Measurements from ENCODE around the gene DDX47.

DDX47 gene

DNA sequence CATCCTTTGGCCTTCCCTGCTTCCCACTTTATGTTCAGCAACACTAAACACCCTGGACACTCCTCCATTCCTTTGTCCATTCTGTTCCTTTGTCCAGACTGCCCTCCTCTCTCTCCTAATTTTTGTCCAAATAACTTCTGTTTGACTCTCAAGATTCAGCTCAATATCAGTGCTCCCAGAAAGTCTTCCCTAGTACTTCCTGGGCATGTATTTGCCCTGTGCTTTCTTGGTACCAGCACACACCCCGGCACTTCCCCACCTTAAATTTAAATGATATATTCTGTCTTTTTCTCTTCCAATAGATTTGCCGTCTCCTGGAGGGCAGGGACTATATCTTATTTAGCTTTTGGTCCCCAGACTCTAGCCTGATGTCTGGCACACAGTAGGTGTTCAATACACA, 34.1 kb upstream of the DDX47 start:
- Histone ChIP-seq H2AFZ (ENCODE audit: low read depth, low read length, severe bottlenecking) (no peak overlapping the region), H4K20me1 (ENCODE audit: low read depth, low read length) (no peaks in the 10 kb centered on the region), H3K9me2 (replicated peaks; ENCODE audit: insufficient read depth, low read length) (no peaks in the 10 kb centered on the region), H3K27me3 (ENCODE audit: low read length) (no peaks in the 10 kb centered on the region), H3K4me3 (ENCODE audit: insufficient read depth, low read length, poor library complexity, severe bottlenecking) (no peak overlapping the region), H3K79me2 (ENCODE audit: insufficient read depth, low read length) (no peaks in the 10 kb centered on the region), H3K4me2 (ENCODE audit: low read depth, low read length, poor library complexity, severe bottlenecking) (no peak overlapping the region), H3K36me3 (ENCODE audit: low read length) (no peaks in the 10 kb centered on the region), H3F3A (ENCODE audit: insufficient read depth) (no peaks in the 10 kb centered on the region), H3K9ac (ENCODE audit: low read length) (no peak overlapping the region), H3K27ac (ENCODE audit: low read depth, low read length) (no peak overlapping the region), H3K9me3 (ENCODE audit: insufficient read depth, low read length) (no peaks in the 10 kb centered on the region)
- TF ChIP-seq EZH2phosphoT487 (conservative IDR thresholded peaks at IDR 0.05; ENCODE audit: low read length), result no peak
- TF ChIP-seq CTCF (IDR thresholded peaks at IDR 0.05; ENCODE audit: insufficient read depth, low read length, poor library complexity, severe bottlenecking), result no peak

DNA sequence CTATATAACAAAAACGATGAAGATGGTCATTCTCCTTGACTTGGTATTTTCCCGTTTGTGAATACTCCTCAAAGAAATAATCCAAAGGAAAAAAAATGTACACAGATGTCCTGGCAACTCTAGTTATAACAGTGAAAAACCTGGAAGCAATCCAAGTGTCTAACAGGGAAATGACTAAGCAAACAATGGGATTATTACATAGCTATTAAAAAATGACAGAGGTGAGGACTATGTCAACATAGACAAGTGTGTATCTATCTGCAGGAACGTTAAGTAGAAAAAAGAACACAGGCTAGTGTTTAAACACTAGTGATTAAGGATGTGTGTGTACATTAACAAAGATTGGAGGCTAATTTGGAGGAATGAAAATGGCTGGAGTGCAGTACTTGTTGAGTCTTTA, 33.6 kb upstream of the DDX47 start:
- Histone ChIP-seq H3K36me3 (ENCODE audit: low read length) (no peaks in the 10 kb centered on the region), H3F3A (ENCODE audit: insufficient read depth) (no peaks in the 10 kb centered on the region), H3K9me2 (replicated peaks; ENCODE audit: insufficient read depth, low read length) (no peaks in the 10 kb centered on the region), H4K20me1 (ENCODE audit: low read depth, low read length) (no peaks in the 10 kb centered on the region), H3K4me3 (ENCODE audit: insufficient read depth, low read length, poor library complexity, severe bottlenecking) (no peak overlapping the region), H3K4me2 (ENCODE audit: low read depth, low read length, poor library complexity, severe bottlenecking) (no peak overlapping the region), H3K9ac (ENCODE audit: low read length) (no peak overlapping the region), H3K79me2 (ENCODE audit: insufficient read depth, low read length) (no peaks in the 10 kb centered on the region), H3K27ac (ENCODE audit: low read depth, low read length) (no peak overlapping the region), H3K9me3 (ENCODE audit: insufficient read depth, low read length) (no peaks in the 10 kb centered on the region), H2AFZ (ENCODE audit: low read depth, low read length, severe bottlenecking) (no peak overlapping the region), H3K27me3 (ENCODE audit: low read length) (no peaks in the 10 kb centered on the region)
- TF ChIP-seq EZH2phosphoT487 (conservative IDR thresholded peaks at IDR 0.05; ENCODE audit: low read length) (no peak), CTCF (IDR thresholded peaks at IDR 0.05; ENCODE audit: insufficient read depth, low read length, poor library complexity, severe bottlenecking) (no peak)

DNA sequence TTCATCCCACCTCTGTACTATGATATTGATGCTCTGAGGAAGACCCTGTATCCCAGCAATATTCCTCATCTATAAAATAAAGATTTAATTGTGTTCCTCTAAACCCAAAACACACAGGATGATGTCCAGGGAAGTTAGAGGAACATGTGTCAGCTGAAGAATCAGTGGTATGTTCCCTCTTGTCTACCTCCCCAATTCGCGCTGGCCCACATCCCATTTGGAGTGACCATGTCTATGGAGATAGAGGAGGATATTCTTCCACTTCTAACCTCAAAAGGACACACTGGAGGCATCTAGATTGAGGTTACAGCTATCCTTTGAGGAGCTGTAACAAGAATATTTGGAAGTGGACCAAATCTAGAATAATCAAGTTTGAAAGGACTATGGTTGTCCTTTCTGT, 29.0 kb upstream of the DDX47 start:
- no peak overlapping the region for H3K9ac ChIP-seq (ENCODE audit: low read length)
- H3K9me3 ChIP-seq (ENCODE audit: insufficient read depth, low read length), result no peaks in the 10 kb centered on the region
- H3K4me3 ChIP-seq (ENCODE audit: insufficient read depth, low read length, poor library complexity, severe bottlenecking), result no peak overlapping the region
- H3K36me3 ChIP-seq (ENCODE audit: low read length), result no peaks in the 10 kb centered on the region
- TF ChIP-seq CTCF (IDR thresholded peaks at IDR 0.05; ENCODE audit: insufficient read depth, low read length, poor library complexity, severe bottlenecking) (no peak), EZH2phosphoT487 (conservative IDR thresholded peaks at IDR 0.05; ENCODE audit: low read length) (no peak)
- no peak overlapping the region for H2AFZ ChIP-seq (ENCODE audit: low read depth, low read length, severe bottlenecking)
- no peaks in the 10 kb centered on the region for H3K9me2 ChIP-seq (replicated peaks; ENCODE audit: insufficient read depth, low read length)
- no peak overlapping the region for H3K4me2 ChIP-seq (ENCODE audit: low read depth, low read length, poor library complexity, severe bottlenecking)
- H4K20me1 ChIP-seq (ENCODE audit: low read depth, low read length), result no peaks in the 10 kb centered on the region
- no peak overlapping the region for H3K27ac ChIP-seq (ENCODE audit: low read depth, low read length)
- H3K27me3 ChIP-seq (ENCODE audit: low read length), result no peaks in the 10 kb centered on the region
- peaks cover 7% of the 10 kb centered on the region; the same call in 1 of the 2 replicates for H3F3A ChIP-seq (ENCODE audit: insufficient read depth)
- H3K79me2 ChIP-seq (ENCODE audit: insufficient read depth, low read length), result no peaks in the 10 kb centered on the region

Data from SU-DHL-6 (cell line).